ENCODE results near the gene CDC20B.

CDC20B gene

DNA sequence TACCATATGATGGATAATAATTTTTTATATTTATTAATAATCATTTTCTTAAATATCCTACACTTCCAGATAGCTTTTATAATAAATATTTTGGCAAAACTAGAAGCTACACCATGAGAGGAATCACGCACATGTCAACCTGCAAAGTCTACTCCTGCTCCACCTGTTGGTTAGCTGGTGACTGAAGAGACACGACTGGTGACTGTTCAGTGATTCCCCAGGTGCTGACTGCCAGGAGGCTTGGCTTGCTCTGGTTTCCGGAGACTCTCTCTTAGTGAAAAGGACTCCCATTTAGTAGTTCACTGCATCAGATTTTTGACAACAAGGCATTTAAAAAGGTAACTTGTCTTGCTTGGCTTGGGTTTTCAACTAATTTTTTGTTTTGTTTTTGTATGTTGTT is 49.6 kb downstream of the CDC20B start:
- Histone ChIP-seq H3K79me2 (ENCODE audit: insufficient read depth, low read length) (no peaks in the 10 kb centered on the region), H3K9me2 (ENCODE audit: low read depth, low read length) (no peaks in the 10 kb centered on the region), H2AFZ (ENCODE audit: low read length) (no peak overlapping the region), H3K36me3 (ENCODE audit: insufficient read depth, low read length) (no peaks in the 10 kb centered on the region), H3F3A (ENCODE audit: insufficient read depth, low read length) (no peaks in the 10 kb centered on the region), H3K9me3 (ENCODE audit: low read length) (no peaks in the 10 kb centered on the region), H3K4me2 (ENCODE audit: low read length) (no peak overlapping the region), H3K4me3 (ENCODE audit: low read depth, low read length, poor library complexity, severe bottlenecking) (no peak overlapping the region), H3K9ac (ENCODE audit: low read length) (no peak overlapping the region), H3K27me3 (ENCODE audit: insufficient read depth, low read length) (no peaks in the 10 kb centered on the region), H3K4me1 (ENCODE audit: insufficient read depth, low read length, severe bottlenecking) (no peaks in the 10 kb centered on the region), H3K27ac (ENCODE audit: low read depth, low read length, poor library complexity, severe bottlenecking) (no peak overlapping the region), H4K20me1 (ENCODE audit: insufficient read depth, low read length) (no peaks in the 10 kb centered on the region)
- TF ChIP-seq EZH2 (IDR thresholded peaks at IDR 0.05; ENCODE audit: borderline replicate concordance, low read length), result no peak
- TF ChIP-seq, protein P1, sequence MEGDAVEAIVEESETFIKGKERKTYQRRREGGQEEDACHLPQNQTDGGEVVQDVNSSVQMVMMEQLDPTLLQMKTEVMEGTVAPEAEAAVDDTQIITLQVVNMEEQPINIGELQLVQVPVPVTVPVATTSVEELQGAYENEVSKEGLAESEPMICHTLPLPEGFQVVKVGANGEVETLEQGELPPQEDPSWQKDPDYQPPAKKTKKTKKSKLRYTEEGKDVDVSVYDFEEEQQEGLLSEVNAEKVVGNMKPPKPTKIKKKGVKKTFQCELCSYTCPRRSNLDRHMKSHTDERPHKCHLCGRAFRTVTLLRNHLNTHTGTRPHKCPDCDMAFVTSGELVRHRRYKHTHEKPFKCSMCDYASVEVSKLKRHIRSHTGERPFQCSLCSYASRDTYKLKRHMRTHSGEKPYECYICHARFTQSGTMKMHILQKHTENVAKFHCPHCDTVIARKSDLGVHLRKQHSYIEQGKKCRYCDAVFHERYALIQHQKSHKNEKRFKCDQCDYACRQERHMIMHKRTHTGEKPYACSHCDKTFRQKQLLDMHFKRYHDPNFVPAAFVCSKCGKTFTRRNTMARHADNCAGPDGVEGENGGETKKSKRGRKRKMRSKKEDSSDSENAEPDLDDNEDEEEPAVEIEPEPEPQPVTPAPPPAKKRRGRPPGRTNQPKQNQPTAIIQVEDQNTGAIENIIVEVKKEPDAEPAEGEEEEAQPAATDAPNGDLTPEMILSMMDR (IDR thresholded peaks at IDR 0.05; ENCODE audit: low read length), result no peak

DNA sequence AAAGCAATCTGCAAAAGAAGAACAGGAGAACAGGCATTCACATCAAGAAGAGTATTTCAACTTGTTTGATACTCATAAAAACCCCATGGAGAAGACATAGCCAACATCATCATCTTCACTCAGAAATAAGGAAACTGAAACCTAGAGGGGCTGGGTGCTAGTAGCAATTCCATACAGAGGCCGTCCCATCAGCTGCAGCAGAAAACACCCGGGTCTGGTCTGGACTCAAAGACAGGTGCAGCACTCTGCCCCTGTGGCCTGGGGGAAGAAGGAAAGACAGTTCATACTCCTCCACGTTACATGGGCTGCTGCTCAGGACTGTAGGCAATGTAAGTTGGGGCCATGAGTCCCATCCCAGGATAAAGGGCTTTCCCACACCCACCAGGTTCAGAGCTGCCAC is 58.9 kb downstream of the CDC20B start:
- no peaks in the 10 kb centered on the region for H3K9me2 ChIP-seq (ENCODE audit: low read depth, low read length)
- no peaks in the 10 kb centered on the region for H3K27me3 ChIP-seq (ENCODE audit: insufficient read depth, low read length)
- no peaks in the 10 kb centered on the region for H3K36me3 ChIP-seq (ENCODE audit: insufficient read depth, low read length)
- H4K20me1 ChIP-seq (ENCODE audit: insufficient read depth, low read length), result no peaks in the 10 kb centered on the region
- no peak overlapping the region for H3K4me3 ChIP-seq (ENCODE audit: low read depth, low read length, poor library complexity, severe bottlenecking)
- no peak overlapping the region for H2AFZ ChIP-seq (ENCODE audit: low read length)
- 0 out of 2 replicates have a peak, but pooled peaks cover 2% of the 10 kb centered on the region for H3K9me3 ChIP-seq (ENCODE audit: low read length)
- H3F3A ChIP-seq (ENCODE audit: insufficient read depth, low read length), result no peaks in the 10 kb centered on the region
- no peaks in the 10 kb centered on the region for H3K79me2 ChIP-seq (ENCODE audit: insufficient read depth, low read length)
- H3K9ac ChIP-seq (ENCODE audit: low read length), result no peak overlapping the region
- H3K27ac ChIP-seq (ENCODE audit: low read depth, low read length, poor library complexity, severe bottlenecking), result no peak overlapping the region
- TF ChIP-seq, protein P1 (IDR thresholded peaks at IDR 0.05; ENCODE audit: low read length), result no peak
- no peak for TF ChIP-seq EZH2 (IDR thresholded peaks at IDR 0.05; ENCODE audit: borderline replicate concordance, low read length)
- no peak overlapping the region for H3K4me2 ChIP-seq (ENCODE audit: low read length)
- H3K4me1 ChIP-seq (ENCODE audit: insufficient read depth, low read length, severe bottlenecking), result no peaks in the 10 kb centered on the region

DNA sequence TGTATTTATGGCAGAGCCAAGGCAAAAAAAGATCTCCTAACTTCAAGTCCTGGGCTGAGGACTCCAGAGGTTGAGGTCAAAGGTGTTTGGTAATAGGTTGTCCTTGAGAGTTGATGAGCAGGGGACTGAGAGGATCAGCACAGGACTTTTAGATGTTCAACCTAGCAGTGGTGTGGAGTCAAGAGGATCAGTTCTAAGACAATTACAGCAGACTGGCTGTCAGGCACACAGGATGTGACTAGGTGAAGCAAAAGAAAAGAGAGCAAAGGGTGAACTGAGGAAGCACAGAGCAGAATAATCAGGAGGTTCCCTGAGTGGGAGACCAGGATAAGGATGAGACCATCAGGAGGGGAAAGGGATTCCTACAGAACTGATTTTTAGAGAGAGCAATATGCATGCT is 59.6 kb downstream of the CDC20B start:
- Histone ChIP-seq H2AFZ (ENCODE audit: low read length) (no peak overlapping the region), H3K79me2 (ENCODE audit: insufficient read depth, low read length) (no peaks in the 10 kb centered on the region), H3K27ac (ENCODE audit: low read depth, low read length, poor library complexity, severe bottlenecking) (no peak overlapping the region), H3K9me2 (ENCODE audit: low read depth, low read length) (no peaks in the 10 kb centered on the region), H3K9me3 (ENCODE audit: low read length) (0 out of 2 replicates have a peak, but pooled peaks cover 2% of the 10 kb centered on the region), H3K36me3 (ENCODE audit: insufficient read depth, low read length) (no peaks in the 10 kb centered on the region), H3K4me3 (ENCODE audit: low read depth, low read length, poor library complexity, severe bottlenecking) (no peak overlapping the region), H3F3A (ENCODE audit: insufficient read depth, low read length) (no peaks in the 10 kb centered on the region), H3K4me2 (ENCODE audit: low read length) (no peak overlapping the region), H3K4me1 (ENCODE audit: insufficient read depth, low read length, severe bottlenecking) (no peaks in the 10 kb centered on the region), H4K20me1 (ENCODE audit: insufficient read depth, low read length) (no peaks in the 10 kb centered on the region), H3K27me3 (ENCODE audit: insufficient read depth, low read length) (no peaks in the 10 kb centered on the region), H3K9ac (ENCODE audit: low read length) (no peak overlapping the region)
- TF ChIP-seq EZH2 (IDR thresholded peaks at IDR 0.05; ENCODE audit: borderline replicate concordance, low read length), result no peak
- TF ChIP-seq, protein P1 (IDR thresholded peaks at IDR 0.05; ENCODE audit: low read length), result no peak

Measured in OCI-LY1 (cell line).